ENCODE results near the gene FAHD2B. TPM values are rescaled to one million over a fixed set of nuclear protein-coding genes. Genes with fewer than 3 reads are reported as not detected.
"Not testable (repeated sequence)": the region's sequence is repeated elsewhere in the genome, so short reads cannot be mapped to it uniquely, and the experiment has no call there.

Gene FAHD2B
- total RNA-seq, 4 donors from 2014 or later, result 18.3 to 29.8 (median 22.2) TPM

- TF ChIP-seq EP300 (IDR thresholded peaks at IDR 0.05), result no peak
- Histone ChIP-seq H3K27ac (peak overlapping the region in 2 of 4 donors; percentile 80 to 82), H3K36me3 (no peaks in the 10 kb centered on the region), H3K9me3 (no peaks in the 10 kb centered on the region), H3K27me3 (no peaks in the 10 kb centered on the region), H3K4me3 (peak overlapping the region in 2 of 4 donors; percentile 35 to 45), H3K4me1 (peaks cover 0 to 12% (median 7%) of the 10 kb centered on the region in 4 donors)
- 78 to 84% methylated on average over 12 of the region's 12 CpGs for WGBS, 2 donors
- no peak for DNase-seq (ENCODE audit: low spot score in 2 of 2)
These were observed 979 bp upstream of the FAHD2B start for GRCh38 chr2:97095661-97096060.

GRCh38 chr2:97093983-97094771 is 505 bp downstream of the FAHD2B start:
- H3K9me3 ChIP-seq; H3K36me3 ChIP-seq; DNase-seq (ENCODE audit: low spot score in 2 of 2); H3K27me3 ChIP-seq: not testable (repeated sequence)
- Histone ChIP-seq H3K4me1 (peaks cover 0 to 12% (median 7%) of the 10 kb centered on the region in 4 donors), H3K27ac (peak overlapping the region in 2 of 4 donors; percentile 53 to 66), H3K4me3 (peak overlapping the region in 1 of 4 donors; percentile 53)
- 60 to 80% methylated on average over 1 of the region's 33 CpGs for WGBS, 2 donors

GRCh38 chr2:97092946-97093345 is 1.7 kb downstream of the FAHD2B start:
- H3K36me3 ChIP-seq; H3K4me3 ChIP-seq; H3K27me3 ChIP-seq; DNase-seq (ENCODE audit: low spot score in 2 of 2); H3K9me3 ChIP-seq: not testable (repeated sequence)
- H3K4me1 ChIP-seq, result peaks cover 0 to 12% (median 7%) of the 10 kb centered on the region in 4 donors
- 44 to 72% methylated on average over 2 of the region's 2 CpGs for WGBS, 2 donors
- H3K27ac ChIP-seq, result peak overlapping the region in 2 of 4 donors; percentile 15 to 54

GRCh38 chr2:97088706-97089105 is 6.0 kb downstream of the FAHD2B start:
- not testable (repeated sequence) for DNase-seq (ENCODE audit: low spot score in 2 of 2); H3K27me3 ChIP-seq; H3K36me3 ChIP-seq; H3K4me3 ChIP-seq; H3K27ac ChIP-seq; H3K9me3 ChIP-seq; H3K4me1 ChIP-seq
- 83 to 91% methylated on average over 1 of the region's 1 CpG for WGBS, 2 donors

- H3K36me3 ChIP-seq; H3K4me3 ChIP-seq; H3K9me3 ChIP-seq; H3K4me1 ChIP-seq; H3K27ac ChIP-seq; H3K27me3 ChIP-seq; DNase-seq (ENCODE audit: low spot score in 2 of 2): not testable (repeated sequence)
- WGBS, 2 donors, result 83% methylated on average over 1 to 2 of the region's 7 CpGs
These were observed 9.6 kb downstream of the FAHD2B start for GRCh38 chr2:97085093-97085492.

- WGBS, 2 donors, result 93 to 94% methylated on average over 7 of the region's 7 CpGs
- H3K4me1 ChIP-seq; DNase-seq (ENCODE audit: low spot score in 2 of 2); H3K27me3 ChIP-seq; H3K27ac ChIP-seq; H3K4me3 ChIP-seq; H3K9me3 ChIP-seq; H3K36me3 ChIP-seq: not testable (repeated sequence)
These were observed 11.2 kb downstream of the FAHD2B start for GRCh38 chr2:97083516-97083915.

GRCh38 chr2:97082206-97082605 is 12.5 kb downstream of the FAHD2B start:
- DNase-seq (ENCODE audit: low spot score in 2 of 2); H3K36me3 ChIP-seq; H3K27me3 ChIP-seq; H3K4me3 ChIP-seq; H3K9me3 ChIP-seq; H3K4me1 ChIP-seq; H3K27ac ChIP-seq: not testable (repeated sequence)
- WGBS, 2 donors, result 26 to 50% methylated on average over 2 to 3 of the region's 9 CpGs

- H3K27me3 ChIP-seq; H3K4me1 ChIP-seq; H3K9me3 ChIP-seq; H3K4me3 ChIP-seq; DNase-seq (ENCODE audit: low spot score in 2 of 2); H3K36me3 ChIP-seq; H3K27ac ChIP-seq: not testable (repeated sequence)
- whole genome bisulfite sequencing, 2 donors, result 69 to 87% methylated on average over 5 to 7 of the region's 10 CpGs
These were observed 13.8 kb downstream of the FAHD2B start for GRCh38 chr2:97080855-97081254.

- H3K27ac ChIP-seq; H3K9me3 ChIP-seq; DNase-seq (ENCODE audit: low spot score in 2 of 2); H3K27me3 ChIP-seq; H3K4me1 ChIP-seq; H3K36me3 ChIP-seq; H3K4me3 ChIP-seq: not testable (repeated sequence)
- WGBS, 2 donors, result 88 to 89% methylated on average over 8 of the region's 8 CpGs
These were observed 17.5 kb downstream of the FAHD2B start for GRCh38 chr2:97077213-97077612.

- not testable (repeated sequence) for H3K4me1 ChIP-seq; H3K4me3 ChIP-seq; H3K27ac ChIP-seq; DNase-seq (ENCODE audit: low spot score in 2 of 2); H3K36me3 ChIP-seq; H3K27me3 ChIP-seq
- WGBS, 2 donors, result 71 to 86% methylated on average over 1 of the region's 3 CpGs
- peaks cover 0 to 14% (median 0%) of the 10 kb centered on the region in 4 donors for H3K9me3 ChIP-seq
These were observed 23.8 kb downstream of the FAHD2B start for GRCh38 chr2:97070915-97071314.

- WGBS, 2 donors, result 80 to 85% methylated on average over 1 to 4 of the region's 5 CpGs
- not testable (repeated sequence) for H3K27me3 ChIP-seq; H3K36me3 ChIP-seq; H3K4me3 ChIP-seq; DNase-seq (ENCODE audit: low spot score in 2 of 2); H3K27ac ChIP-seq; H3K4me1 ChIP-seq
- peaks cover 0 to 14% (median 0%) of the 10 kb centered on the region in 4 donors for H3K9me3 ChIP-seq
These were observed 26.0 kb downstream of the FAHD2B start for GRCh38 chr2:97068722-97069121.

Measured in tibial nerve (tissue), 4 donors.